ENCODE results near the gene PKDREJ. TPM values are rescaled to one million over a fixed set of nuclear protein-coding genes. Genes with fewer than 3 reads are reported as not detected.

The PKDREJ gene
- total and polyA plus RNA-seq, 4 donors, result 0.06 to 0.46 (median 0.25) TPM

DNA sequence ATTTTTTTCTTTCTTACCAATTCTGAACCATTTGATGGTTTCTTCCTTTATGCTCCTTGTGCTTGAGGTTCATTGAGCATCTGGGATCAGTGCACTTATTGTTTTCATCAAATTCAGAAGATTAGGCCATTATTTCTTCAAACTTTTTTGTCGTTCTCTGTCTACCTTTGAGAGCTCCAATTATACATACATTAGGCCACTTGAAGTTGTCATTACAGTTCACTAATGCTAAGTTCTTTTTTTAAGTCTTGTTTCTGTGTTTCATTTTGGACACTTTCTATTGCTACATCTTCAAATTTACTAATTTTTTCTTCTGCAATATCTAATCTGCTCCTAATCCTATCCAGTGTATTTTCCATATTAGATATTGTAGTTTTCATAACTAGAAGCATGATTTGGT lies 53.9 kb downstream of the PKDREJ start:
- Histone ChIP-seq H3K27ac (ENCODE audit: low read depth, low read length) (no peak overlapping the region), H3K36me3 (ENCODE audit: control insufficient read depth, insufficient read depth, low read length) (peaks cover 18% of the 10 kb centered on the region), H3K27me3 (ENCODE audit: control insufficient read depth, insufficient read depth, low read length) (no peaks in the 10 kb centered on the region), H3K9me3 (ENCODE audit: control insufficient read depth, insufficient read depth, low read length) (peaks cover 6% of the 10 kb centered on the region), H3K4me1 (ENCODE audit: control insufficient read depth, insufficient read depth, low read length) (no peaks in the 10 kb centered on the region), H3K4me3 (ENCODE audit: low read depth, low read length) (no peak overlapping the region)
- no peak for DNase-seq (ENCODE audit: low read depth in 4 of 6, low spot score in 6 of 6)
- WGBS (ENCODE audit: insufficient coverage), result 100% methylated on average over 1 of the region's 1 CpG

Other genes with a start within 250 kb of the PKDREJ start
- gene PPARA, start 112.8 kb downstream of the PKDREJ start, total RNA-seq, result 10 to 100 TPM; 12.7 to 18.6 TPM
- 10 to 100 TPM; 11.9 to 12.3 TPM for gene PPARA, start 112.8 kb downstream of the PKDREJ start, polyA plus RNA-seq (ENCODE audit: insufficient read length in 2 of 2)
- 10 to 100 TPM in 1 of 2 donors, 1 to 10 TPM in 1; 7.4 to 16.3 TPM for gene CDPF1, start 13.1 kb downstream of the PKDREJ start, total RNA-seq
- 10 to 100 TPM; 13.0 to 13.5 TPM for gene CDPF1, start 13.1 kb downstream of the PKDREJ start, polyA plus RNA-seq (ENCODE audit: insufficient read length in 2 of 2)
- gene TTC38, start 4.7 kb upstream of the PKDREJ start, total RNA-seq, result 10 to 100 TPM; 15.6 to 30.5 TPM
- 10 to 100 TPM; 24.2 to 33.1 TPM for gene TTC38, start 4.7 kb upstream of the PKDREJ start, polyA plus RNA-seq (ENCODE audit: insufficient read length in 2 of 2)
- 1 to 10 TPM; 3.2 to 6.8 TPM for gene GTSE1, start 33.5 kb upstream of the PKDREJ start, total RNA-seq
- gene GTSE1, start 33.5 kb upstream of the PKDREJ start, polyA plus RNA-seq (ENCODE audit: insufficient read length in 2 of 2), result 10 to 100 TPM; 11.5 to 12.1 TPM
- gene TRMU, start 72.4 kb upstream of the PKDREJ start, total RNA-seq, result 10 to 100 TPM; 22.5 to 37.0 TPM
- 10 to 100 TPM; 58.2 to 64.4 TPM for gene TRMU, start 72.4 kb upstream of the PKDREJ start, polyA plus RNA-seq (ENCODE audit: insufficient read length in 2 of 2)